ENCODE measurements around the gene FAP. TPM values are rescaled to one million over a fixed set of nuclear protein-coding genes. Genes with fewer than 3 reads are reported as not detected.

FAP gene
- total and polyA plus RNA-seq, 2 donors (not counting 1 experiment from before 2014, with no cell fraction given) = not detected

DNA sequence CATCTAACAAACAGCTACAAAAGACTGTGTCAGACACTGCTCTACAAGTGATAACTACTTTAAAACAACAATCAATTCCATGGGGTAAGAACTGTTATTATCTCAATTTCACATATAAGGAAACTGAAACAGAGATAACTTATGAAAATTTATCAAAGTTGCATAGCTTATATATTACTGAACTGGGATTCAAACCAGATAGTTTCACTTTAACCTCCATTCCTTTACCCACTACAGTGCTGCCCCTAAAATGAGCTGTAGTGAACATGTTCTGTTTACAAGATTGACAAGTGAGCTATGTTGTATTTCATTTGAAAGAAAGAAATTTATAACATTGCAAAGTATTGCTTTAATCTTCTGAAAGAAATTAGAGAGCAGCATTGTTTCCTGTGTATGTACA lies 77.1 kb downstream of the FAP start:
- POLR2A ChIA-PET = no interaction called here
- Mint-ChIP-seq H3K4me1 (no peaks in the 10 kb centered on the region), H3K27me3 (peaks cover 26% of the 10 kb centered on the region)

GRCh38 chr2:162164802-162165201 lies 78.4 kb downstream of the FAP start:
- Histone ChIP-seq H3K27me3 (replicated peaks in 1 of 4; ENCODE audit: control extremely low read depth in 1 of 4, control insufficient read depth in 3 of 4, insufficient read depth in 4 of 4, low read length in 3 of 4) (peaks cover 0 to 3% (median 0%) of the 10 kb centered on the region in 4 experiments), H3K4me1 (ENCODE audit: control insufficient read depth in 2 of 2, insufficient read depth in 2 of 2, low read length in 2 of 2) (no peaks in the 10 kb centered on the region), H3K9me3 (ENCODE audit: control extremely low read depth in 1 of 3, control insufficient read depth in 2 of 3, insufficient read depth in 1 of 3, low read length in 2 of 3) (no peaks in the 10 kb centered on the region), H3K79me2 (ENCODE audit: control insufficient read depth, insufficient read depth, low read length) (no peaks in the 10 kb centered on the region), H3K4me2 (replicated peaks; ENCODE audit: low read depth, low read length, poor library complexity, severe bottlenecking) (no peak overlapping the region), H3K27ac (ENCODE audit: low read length in 2 of 2) (no peak overlapping the region), H3K36me3 (replicated peaks in 1 of 2; ENCODE audit: control extremely low read depth in 1 of 2, control insufficient read depth in 1 of 2, extremely low read depth in 1 of 2, insufficient read depth in 2 of 2, low read length in 1 of 2) (no peaks in the 10 kb centered on the region), H2AFZ (ENCODE audit: insufficient read depth, low read depth, low read length, poor library complexity, severe bottlenecking) (no peak overlapping the region), H4K20me1 (ENCODE audit: control insufficient read depth, insufficient read depth, low read length, poor library complexity, severe bottlenecking) (no peaks in the 10 kb centered on the region), H3K4me3 (ENCODE audit: control extremely low read depth in 1 of 5, extremely low read depth in 1 of 5, insufficient read depth in 1 of 5, low read depth in 2 of 5, low read length in 4 of 5) (no peak overlapping the region), H3K9ac (ENCODE audit: low read length) (no peak overlapping the region)
- Mint-ChIP-seq H3K27ac (no peak overlapping the region), H3K4me3 (no peak overlapping the region), H3K27me3 (peaks cover 31% of the 10 kb centered on the region), H3K4me1 (no peaks in the 10 kb centered on the region), H3K9me3 (ENCODE audit: insufficient read depth) (no peaks in the 10 kb centered on the region)
- WGBS (ENCODE audit: insufficient coverage) = 80% methylated on average over 1 of the region's 2 CpGs
- ATAC-seq (ENCODE audit: low read depth) = no peak
- ChIA-PET POLR2A (no interaction called here), CTCF (no interaction called here)
- no peak for TF ChIP-seq CTCF (IDR thresholded peaks at IDR 0.05)
- TF ChIP-seq EZH2 (IDR thresholded peaks at IDR 0.05; ENCODE audit: borderline replicate concordance, insufficient read depth, low read depth, low read length, poor library complexity, severe bottlenecking) = no peak
- DNase-seq = no peak
- intact Hi-C loops (cut with micrococcal nuclease) = no loop called here

More for the DNA sequence above, 77.1 kb downstream of the FAP start:
- DNase-seq (no peak), ATAC-seq (ENCODE audit: low read depth) (no peak)
- no peak for TF ChIP-seq EZH2 (IDR thresholded peaks at IDR 0.05; ENCODE audit: borderline replicate concordance, insufficient read depth, low read depth, low read length, poor library complexity, severe bottlenecking)
- no peak for TF ChIP-seq CTCF (IDR thresholded peaks at IDR 0.05)
- Histone ChIP-seq H2AFZ (ENCODE audit: insufficient read depth, low read depth, low read length, poor library complexity, severe bottlenecking) (no peak overlapping the region), H3K4me1 (ENCODE audit: control insufficient read depth in 2 of 2, insufficient read depth in 2 of 2, low read length in 2 of 2) (no peaks in the 10 kb centered on the region), H3K4me2 (replicated peaks; ENCODE audit: low read depth, low read length, poor library complexity, severe bottlenecking) (no peak overlapping the region), H3K79me2 (ENCODE audit: control insufficient read depth, insufficient read depth, low read length) (no peaks in the 10 kb centered on the region), H3K9me3 (ENCODE audit: control extremely low read depth in 1 of 3, control insufficient read depth in 2 of 3, insufficient read depth in 1 of 3, low read length in 2 of 3) (no peaks in the 10 kb centered on the region), H3K9ac (ENCODE audit: low read length) (no peak overlapping the region), H3K4me3 (ENCODE audit: control extremely low read depth in 1 of 5, extremely low read depth in 1 of 5, insufficient read depth in 1 of 5, low read depth in 2 of 5, low read length in 4 of 5) (no peak overlapping the region), H3K27me3 (replicated peaks in 1 of 4; ENCODE audit: control extremely low read depth in 1 of 4, control insufficient read depth in 3 of 4, insufficient read depth in 4 of 4, low read length in 3 of 4) (peaks cover 0 to 3% (median 0%) of the 10 kb centered on the region in 4 experiments), H3K36me3 (replicated peaks in 1 of 2; ENCODE audit: control extremely low read depth in 1 of 2, control insufficient read depth in 1 of 2, extremely low read depth in 1 of 2, insufficient read depth in 2 of 2, low read length in 1 of 2) (no peaks in the 10 kb centered on the region), H3K27ac (ENCODE audit: low read length in 2 of 2) (no peak overlapping the region), H4K20me1 (ENCODE audit: control insufficient read depth, insufficient read depth, low read length, poor library complexity, severe bottlenecking) (no peaks in the 10 kb centered on the region)
- CTCF ChIA-PET = no interaction called here
- H3K9me3 Mint-ChIP-seq (ENCODE audit: insufficient read depth) = no peaks in the 10 kb centered on the region
- intact Hi-C loops (cut with micrococcal nuclease) = no loop called here
- no peak overlapping the region for H3K4me3 Mint-ChIP-seq
- no peak overlapping the region for H3K27ac Mint-ChIP-seq
